GM15510 (cell line): ENCODE results near the gene ACTC1.

Experiments used
- POLR2A ChIP-seq: IDR thresholded peaks from 3 replicates; pipeline ENCODE4 v1.6.1; 2011; ENCODE audit warnings: borderline replicate concordance; ENCODE audit not compliant: insufficient read length; ENCODE audit errors: extremely low read depth

Gene ACTC1

GRCh38 chr15:34780725-34781124 lies 14.6 kb downstream of the ACTC1 start:
- no peak for TF ChIP-seq POLR2A

- TF ChIP-seq POLR2A = no peak
These were observed 18.7 kb downstream of the ACTC1 start for GRCh38 chr15:34776606-34777105.

DNA sequence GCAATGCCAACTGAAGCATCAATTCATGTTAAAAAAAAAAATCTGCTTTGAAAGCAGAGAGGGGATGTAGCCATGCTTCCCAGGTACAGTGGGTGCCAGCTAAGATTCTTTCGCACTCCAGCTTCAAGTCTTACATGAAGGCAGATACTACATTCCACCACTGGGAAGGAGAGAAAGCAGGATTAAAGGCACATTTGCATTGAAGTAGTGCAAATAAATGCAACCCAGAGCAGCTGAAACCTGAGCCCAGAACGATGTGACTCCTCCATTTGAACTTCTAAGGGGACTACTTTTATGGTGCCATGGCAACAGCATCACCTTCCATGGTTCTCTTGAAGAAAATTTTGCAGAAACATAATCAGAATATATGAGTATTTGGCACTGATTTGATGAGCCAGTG lies 21.4 kb downstream of the ACTC1 start:
- TF ChIP-seq POLR2A = no peak

DNA sequence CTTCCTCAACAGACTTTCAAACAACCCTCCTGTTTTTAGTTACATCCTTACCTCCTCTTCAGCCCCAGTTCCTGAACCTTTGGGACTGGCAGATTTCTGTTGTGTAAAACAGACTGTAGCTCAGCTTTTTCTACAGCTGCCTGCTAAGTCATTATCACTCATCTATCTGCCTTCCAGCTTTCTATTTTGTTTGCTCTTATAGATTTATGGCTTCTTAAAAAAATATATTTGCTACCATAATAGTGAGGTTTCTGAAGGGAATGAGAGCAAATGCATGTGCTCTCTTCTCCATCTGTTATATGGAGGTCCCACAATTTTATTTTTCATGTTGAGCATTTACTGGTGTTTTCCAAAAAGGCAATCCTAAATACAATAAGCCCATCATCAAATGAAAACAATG lies 22.3 kb downstream of the ACTC1 start:
- TF ChIP-seq POLR2A = no peak

DNA sequence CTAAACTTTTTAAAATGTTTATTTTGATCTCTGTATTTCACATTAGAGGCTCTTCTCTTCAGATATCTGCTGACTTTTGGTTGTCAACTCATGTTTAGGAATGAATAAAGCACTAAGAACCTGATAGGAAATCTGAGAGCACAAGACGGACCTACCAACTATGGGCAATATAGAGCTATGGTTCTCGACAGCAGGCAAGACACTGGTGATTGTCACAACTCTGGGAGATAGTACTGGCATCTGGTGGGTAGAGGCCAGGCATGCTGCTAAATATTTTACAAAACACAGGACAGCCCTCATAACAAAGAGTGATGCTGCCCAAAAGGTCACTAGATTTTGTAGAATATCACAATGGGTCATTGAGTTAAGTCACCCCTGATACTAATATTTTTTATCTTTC lies 23.0 kb downstream of the ACTC1 start:
- TF ChIP-seq POLR2A = no peak

GRCh38 chr15:34769711-34770110 lies 25.6 kb downstream of the ACTC1 start:
- TF ChIP-seq POLR2A = no peak

DNA sequence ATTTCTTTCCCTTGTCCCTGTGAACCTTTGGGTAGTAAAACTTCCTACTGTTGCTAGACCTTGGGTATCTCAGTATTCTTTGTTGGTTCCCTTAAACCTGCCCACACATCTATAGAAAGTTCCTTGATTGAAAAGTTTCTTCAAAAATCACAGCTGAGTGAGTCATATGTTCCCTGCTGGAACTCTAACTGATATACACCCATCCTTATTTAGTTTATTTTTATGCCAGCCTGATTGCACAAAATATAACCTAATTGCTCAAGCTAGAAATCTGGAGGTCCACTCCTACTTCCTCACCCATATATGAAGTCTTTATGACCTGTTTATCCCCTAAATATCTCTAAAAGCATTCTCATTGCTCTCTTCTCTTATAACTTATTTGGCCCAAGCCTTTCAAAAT lies 26.8 kb downstream of the ACTC1 start:
- TF ChIP-seq POLR2A = no peak

GRCh38 chr15:34765741-34766140 lies 29.6 kb downstream of the ACTC1 start:
- no peak for TF ChIP-seq POLR2A

DNA sequence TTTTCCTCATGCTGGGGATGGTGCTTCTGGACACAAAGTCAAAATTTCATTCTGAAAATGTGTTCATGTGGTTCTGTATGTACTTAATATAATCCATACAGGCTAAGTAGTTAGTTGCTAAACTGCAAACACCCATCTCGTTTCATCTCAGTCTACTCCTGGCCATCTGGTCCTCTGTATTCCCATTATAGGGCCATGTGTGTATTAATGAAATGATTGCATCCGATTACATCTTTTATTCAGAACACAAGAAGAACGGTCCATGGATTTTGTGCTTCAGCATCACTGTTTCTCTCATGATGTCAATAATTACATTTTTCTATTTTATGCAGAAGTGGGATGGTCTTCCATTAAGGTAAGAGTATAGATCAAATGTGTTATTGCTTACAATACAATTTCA lies 34.4 kb downstream of the ACTC1 start:
- TF ChIP-seq POLR2A = no peak

DNA sequence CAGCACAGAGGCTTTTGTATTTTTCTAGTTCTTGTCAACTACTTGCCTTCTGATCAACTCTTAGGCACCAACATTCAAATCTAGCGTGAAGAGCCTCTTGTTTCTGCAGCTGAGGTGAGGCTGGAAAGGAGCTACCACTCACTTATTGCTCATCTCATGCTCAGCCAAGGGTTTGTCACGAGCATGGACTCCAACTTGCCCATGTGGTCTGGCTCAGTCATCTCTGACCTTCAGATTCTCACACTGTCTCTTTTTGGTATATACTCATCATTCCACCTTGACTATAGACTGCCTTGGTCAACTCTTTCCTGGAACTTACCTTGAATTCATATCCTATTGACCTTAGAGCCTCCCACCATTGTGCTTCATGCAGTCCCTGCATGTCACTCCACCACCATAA lies 35.4 kb downstream of the ACTC1 start:
- TF ChIP-seq POLR2A = no peak

GRCh38 chr15:34759347-34759746 lies 36.0 kb downstream of the ACTC1 start:
- TF ChIP-seq POLR2A = no peak

DNA sequence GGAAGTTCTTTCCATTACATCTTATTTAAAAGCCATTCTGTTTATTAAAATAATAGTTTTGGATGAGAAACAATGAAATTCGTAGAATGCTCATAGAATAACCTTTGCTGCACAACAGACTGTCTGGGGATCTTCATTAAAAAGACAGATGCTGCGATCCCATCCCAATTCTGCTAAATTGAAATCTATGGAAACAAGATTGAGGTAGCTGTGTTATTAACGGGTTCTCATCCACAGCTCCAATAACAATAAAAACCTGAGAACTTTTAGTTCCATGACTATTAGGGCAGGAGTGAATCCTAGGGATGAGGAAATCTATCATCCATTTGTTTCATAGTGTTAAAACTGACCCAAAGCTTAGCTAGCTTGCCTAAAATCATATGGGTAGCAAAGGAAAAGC lies 38.1 kb downstream of the ACTC1 start:
- no peak for TF ChIP-seq POLR2A

DNA sequence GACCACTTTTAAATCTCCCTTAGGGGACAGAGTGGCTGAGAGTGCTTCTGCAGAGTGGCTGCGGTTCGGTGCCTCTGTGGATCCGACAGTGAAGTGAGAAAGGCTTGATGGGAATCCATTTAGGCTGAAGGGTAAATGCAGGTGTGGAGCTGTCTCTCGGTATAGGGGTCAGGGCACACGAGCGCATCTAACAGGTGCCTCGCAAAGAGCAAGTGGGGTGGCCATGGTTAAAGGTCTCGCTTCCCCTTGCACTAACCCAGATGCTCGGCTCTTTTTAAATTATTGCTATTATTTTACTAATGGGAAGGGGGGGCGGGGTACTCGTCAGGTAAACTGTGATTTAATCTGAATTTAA lies 40.0 kb downstream of the ACTC1 start:
- TF ChIP-seq POLR2A = no peak

DNA sequence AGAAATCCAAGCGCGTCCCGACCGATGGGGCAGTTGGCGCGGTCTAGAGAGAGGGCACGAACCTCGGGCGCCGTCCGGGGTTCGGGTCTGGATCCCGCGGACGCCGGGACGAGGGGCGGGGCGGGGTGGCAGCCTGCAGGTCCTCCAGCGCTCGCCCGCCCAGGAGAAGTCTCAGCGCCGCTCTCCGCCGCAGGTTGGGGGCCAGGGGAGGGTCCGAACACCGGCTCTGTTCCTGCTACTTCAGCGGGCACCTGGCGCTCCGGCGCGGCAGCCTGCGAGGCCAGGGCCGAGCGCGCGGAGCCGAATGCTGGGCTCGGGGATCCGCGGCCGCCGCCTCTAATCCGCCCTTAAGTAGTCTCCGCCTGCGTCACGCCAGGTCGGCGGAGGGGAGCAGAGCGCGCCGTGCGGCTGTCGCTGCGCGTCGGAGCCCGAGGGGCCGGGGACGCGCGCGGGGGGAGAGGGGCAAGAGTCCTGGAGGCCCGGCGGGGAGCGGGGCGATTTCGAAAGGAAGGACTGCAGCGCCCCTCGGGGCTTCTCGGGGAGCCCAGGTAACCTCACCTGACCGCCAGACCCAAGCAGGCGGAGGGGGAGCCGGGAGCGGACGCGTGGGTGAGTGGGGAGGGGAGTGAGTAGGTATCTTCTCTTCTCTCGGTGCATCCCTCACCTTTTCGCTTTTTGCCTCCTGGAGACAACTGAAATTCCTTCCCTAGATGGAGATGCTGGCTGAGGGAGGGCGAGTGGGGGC lies 40.5 kb downstream of the ACTC1 start, which contains the start of gene GJD2:
GJD2 (minus strand) TSS at position 325 of the 745 bp plus-strand sequence. CDS start 510 bp downstream, outside the sequence.
- no peak for TF ChIP-seq POLR2A

- no peak for TF ChIP-seq POLR2A
These were observed 41.2 kb downstream of the ACTC1 start for GRCh38 chr15:34754171-34754601.

GRCh38 chr15:34753236-34753894 lies 42.0 kb downstream of the ACTC1 start:
- no peak for TF ChIP-seq POLR2A

GRCh38 chr15:34749691-34750090 lies 45.7 kb downstream of the ACTC1 start:
- TF ChIP-seq POLR2A = no peak
